SIG-M5 treated with dmso at 0.1 percent for 504 hours (cell line): ENCODE measurements around the gene HDAC11.

Source experiments
- DNase-seq: peaks from one replicate; lab custom pipeline; 2025; ENCODE audit not compliant: unreplicated experiment; lab: John Stamatoyannopoulos, UW

HDAC11 gene

GRCh38 chr3:13522236-13522635 is 42.1 kb downstream of the HDAC11 start:
- no peak for DNase-seq

GRCh38 chr3:13524979-13525669 is 45.0 kb downstream of the HDAC11 start:
- no peak for DNase-seq

GRCh38 chr3:13525827-13526625 is 45.9 kb downstream of the HDAC11 start:
- no peak for DNase-seq

GRCh38 chr3:13526626-13526949 is 46.5 kb downstream of the HDAC11 start:
- no peak for DNase-seq

- DNase-seq = peak; percentile 45
Observed at GRCh38 chr3:13528217-13528867, 48.2 kb downstream of the HDAC11 start.

GRCh38 chr3:13529196-13530112 is 49.3 kb downstream of the HDAC11 start:
- DNase-seq = no peak

- no peak for DNase-seq
Observed at GRCh38 chr3:13530241-13531009, 50.3 kb downstream of the HDAC11 start.

GRCh38 chr3:13532085-13532484 is 52.0 kb downstream of the HDAC11 start:
- no peak for DNase-seq

- DNase-seq = no peak
Observed at GRCh38 chr3:13532631-13533030, 52.5 kb downstream of the HDAC11 start.

- DNase-seq = no peak
Observed at GRCh38 chr3:13533885-13534301, 53.8 kb downstream of the HDAC11 start.

GRCh38 chr3:13535526-13535875 is 55.4 kb downstream of the HDAC11 start:
- no peak for DNase-seq

GRCh38 chr3:13535905-13536304 is 55.8 kb downstream of the HDAC11 start:
- DNase-seq = no peak

- no peak for DNase-seq
Observed at GRCh38 chr3:13536432-13536831, 56.3 kb downstream of the HDAC11 start.

- DNase-seq = no peak
Observed at GRCh38 chr3:13536832-13537231, 56.7 kb downstream of the HDAC11 start.

- DNase-seq = no peak
Observed at GRCh38 chr3:13537244-13537908, 57.3 kb downstream of the HDAC11 start.

- DNase-seq = peak; percentile 67
Observed at GRCh38 chr3:13537909-13538296, 57.8 kb downstream of the HDAC11 start.

- no peak for DNase-seq
Observed at GRCh38 chr3:13538520-13539291, 58.6 kb downstream of the HDAC11 start.

- no peak for DNase-seq
Observed at GRCh38 chr3:13539292-13539638, 59.2 kb downstream of the HDAC11 start.

GRCh38 chr3:13539671-13540070 is 59.6 kb downstream of the HDAC11 start:
- no peak for DNase-seq
